Measurements from ENCODE around the gene OR2T8.

OR2T8 gene, protein sequence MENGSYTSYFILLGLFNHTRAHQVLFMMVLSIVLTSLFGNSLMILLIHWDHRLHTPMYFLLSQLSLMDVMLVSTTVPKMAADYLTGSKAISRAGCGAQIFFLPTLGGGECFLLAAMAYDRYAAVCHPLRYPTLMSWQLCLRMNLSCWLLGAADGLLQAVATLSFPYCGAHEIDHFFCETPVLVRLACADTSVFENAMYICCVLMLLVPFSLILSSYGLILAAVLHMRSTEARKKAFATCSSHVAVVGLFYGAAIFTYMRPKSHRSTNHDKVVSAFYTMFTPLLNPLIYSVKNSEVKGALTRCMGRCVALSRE

DNA sequence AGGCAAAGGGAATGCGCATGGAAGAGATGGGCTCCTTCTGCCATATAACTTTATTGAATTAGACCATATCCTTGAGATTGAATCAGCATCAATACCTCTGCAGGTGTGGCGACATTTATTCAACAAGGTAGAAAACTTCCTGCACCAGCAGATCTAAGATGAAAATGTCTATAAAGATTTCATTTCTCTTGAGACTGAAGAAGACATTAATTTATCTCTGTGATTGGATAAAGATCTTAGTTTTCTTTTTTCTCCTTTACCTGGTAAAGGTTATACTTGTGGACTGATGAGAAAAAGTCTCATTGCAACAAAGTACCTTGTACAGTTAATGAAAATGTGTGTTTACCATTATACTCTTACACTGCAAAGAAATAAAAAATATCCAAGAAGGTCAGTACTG, at the start of gene OR2T8:
TSS of gene OR2T8 (plus strand) at position 301 of the 400 bp plus-strand sequence. CDS start 766 bp downstream, outside the sequence.
- TF ChIP-seq, protein P1, sequence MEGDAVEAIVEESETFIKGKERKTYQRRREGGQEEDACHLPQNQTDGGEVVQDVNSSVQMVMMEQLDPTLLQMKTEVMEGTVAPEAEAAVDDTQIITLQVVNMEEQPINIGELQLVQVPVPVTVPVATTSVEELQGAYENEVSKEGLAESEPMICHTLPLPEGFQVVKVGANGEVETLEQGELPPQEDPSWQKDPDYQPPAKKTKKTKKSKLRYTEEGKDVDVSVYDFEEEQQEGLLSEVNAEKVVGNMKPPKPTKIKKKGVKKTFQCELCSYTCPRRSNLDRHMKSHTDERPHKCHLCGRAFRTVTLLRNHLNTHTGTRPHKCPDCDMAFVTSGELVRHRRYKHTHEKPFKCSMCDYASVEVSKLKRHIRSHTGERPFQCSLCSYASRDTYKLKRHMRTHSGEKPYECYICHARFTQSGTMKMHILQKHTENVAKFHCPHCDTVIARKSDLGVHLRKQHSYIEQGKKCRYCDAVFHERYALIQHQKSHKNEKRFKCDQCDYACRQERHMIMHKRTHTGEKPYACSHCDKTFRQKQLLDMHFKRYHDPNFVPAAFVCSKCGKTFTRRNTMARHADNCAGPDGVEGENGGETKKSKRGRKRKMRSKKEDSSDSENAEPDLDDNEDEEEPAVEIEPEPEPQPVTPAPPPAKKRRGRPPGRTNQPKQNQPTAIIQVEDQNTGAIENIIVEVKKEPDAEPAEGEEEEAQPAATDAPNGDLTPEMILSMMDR (IDR thresholded peaks at IDR 0.05): no peak

DNA sequence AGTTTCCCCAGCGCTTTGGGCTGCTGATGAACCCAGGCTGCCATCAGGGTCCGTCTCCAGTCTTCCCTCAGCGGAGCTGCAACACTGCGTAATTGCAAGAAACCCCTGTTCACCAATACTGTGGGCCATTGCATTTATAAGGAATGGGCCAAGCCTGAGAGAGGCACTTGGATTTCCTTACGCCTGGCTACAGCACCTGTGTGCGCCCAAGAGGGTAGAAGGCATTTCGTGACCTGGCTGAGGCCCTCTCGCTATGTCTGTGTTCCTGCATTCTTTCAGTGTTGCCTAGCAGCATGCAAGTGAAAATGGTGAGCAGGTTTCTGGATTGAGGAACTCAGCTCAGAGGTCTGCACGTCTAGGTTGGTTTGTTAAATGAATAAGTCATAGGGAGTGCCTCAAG, 36.7 kb upstream of the OR2T8 start:
- TF ChIP-seq, protein P1 (IDR thresholded peaks at IDR 0.05): no peak

DNA sequence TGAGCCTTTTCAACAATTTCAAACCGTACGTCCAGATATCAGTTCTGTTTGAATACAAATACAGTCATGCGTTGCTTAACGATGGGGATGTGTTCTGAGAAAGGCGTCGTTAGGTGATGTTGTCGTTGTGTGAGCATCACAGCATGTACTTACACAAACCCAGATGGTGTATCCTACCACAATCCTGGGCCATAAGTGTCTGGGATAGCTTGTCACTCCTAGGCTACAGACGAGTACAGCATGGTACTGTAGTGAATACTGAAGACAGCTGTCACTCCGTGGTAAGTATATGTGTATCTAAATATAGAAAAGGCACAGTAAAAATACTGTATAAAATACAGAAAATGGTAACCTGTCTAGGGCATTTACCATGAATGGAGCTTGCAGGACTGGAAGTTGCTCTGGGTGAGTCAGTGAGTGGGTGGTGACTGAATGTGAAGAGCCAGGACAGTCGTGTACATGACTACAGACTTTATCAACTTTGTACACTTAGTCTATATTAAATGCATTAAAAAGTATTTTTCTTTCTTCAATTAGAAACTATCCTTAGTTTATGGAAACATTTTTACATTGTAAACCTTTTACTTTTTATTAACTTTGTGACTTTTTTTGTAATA, 35.1 kb upstream of the OR2T8 start:
- TF ChIP-seq, protein P1 (IDR thresholded peaks at IDR 0.05): no peak

DNA sequence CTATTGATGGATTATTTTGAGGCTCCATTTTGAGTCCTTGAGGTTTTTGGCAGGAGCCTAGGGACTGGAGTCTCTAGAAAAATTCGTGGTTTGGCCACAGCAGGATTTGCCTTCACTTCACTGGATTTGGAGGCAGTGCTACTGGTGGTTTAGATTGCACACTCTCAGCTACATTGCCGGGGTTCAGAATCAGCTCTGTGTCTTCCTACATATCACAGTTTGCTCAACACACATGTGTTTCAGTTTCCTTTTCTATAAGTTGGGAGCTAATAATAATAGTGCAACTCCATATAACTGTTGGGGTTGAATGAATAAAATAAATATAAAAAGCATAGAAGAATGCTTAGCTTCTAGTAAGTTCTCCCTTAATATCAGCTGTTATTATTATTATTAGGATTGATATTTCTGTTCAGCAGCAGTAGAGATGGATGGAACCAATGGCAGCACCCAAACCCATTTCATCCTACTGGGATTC, 24.9 kb upstream of the OR2T8 start, which contains the start of gene OR2W3:
TSS of gene OR2W3 (plus strand) at position 425 of the 475 bp plus-strand sequence. CDS start at position 425, 0 bp downstream.
- TF ChIP-seq, protein P1 (IDR thresholded peaks at IDR 0.05): no peak

DNA sequence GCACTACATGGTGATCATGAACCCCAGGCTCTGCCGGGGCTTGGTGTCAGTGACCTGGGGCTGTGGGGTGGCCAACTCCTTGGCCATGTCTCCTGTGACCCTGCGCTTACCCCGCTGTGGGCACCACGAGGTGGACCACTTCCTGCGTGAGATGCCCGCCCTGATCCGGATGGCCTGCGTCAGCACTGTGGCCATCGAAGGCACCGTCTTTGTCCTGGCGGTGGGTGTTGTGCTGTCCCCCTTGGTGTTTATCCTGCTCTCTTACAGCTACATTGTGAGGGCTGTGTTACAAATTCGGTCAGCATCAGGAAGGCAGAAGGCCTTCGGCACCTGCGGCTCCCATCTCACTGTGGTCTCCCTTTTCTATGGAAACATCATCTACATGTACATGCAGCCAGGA, 24.1 kb upstream of the OR2T8 start:
- TF ChIP-seq, protein P1 (IDR thresholded peaks at IDR 0.05): no peak

DNA sequence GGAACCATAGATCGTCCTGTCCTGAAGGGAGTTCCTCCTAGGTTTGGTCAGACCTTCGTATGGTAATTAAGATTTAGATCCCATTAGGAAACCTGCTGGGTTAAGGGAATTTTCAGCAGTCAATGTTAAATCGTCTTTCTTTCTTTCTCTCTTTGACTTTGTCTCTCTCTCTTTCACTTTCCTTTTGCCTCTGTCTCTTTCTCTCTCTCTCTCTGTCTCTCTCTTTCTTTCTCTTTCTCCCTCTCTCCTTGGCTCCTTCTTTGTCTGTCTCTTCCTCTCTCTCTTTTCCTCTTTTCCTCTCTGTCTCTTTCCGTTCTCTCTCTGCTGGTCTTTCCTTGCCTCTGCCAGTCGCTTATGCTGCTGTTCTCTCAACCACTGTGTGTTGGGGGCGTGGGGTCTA, 15.9 kb upstream of the OR2T8 start:
- TF ChIP-seq, protein P1 (IDR thresholded peaks at IDR 0.05): no peak

DNA sequence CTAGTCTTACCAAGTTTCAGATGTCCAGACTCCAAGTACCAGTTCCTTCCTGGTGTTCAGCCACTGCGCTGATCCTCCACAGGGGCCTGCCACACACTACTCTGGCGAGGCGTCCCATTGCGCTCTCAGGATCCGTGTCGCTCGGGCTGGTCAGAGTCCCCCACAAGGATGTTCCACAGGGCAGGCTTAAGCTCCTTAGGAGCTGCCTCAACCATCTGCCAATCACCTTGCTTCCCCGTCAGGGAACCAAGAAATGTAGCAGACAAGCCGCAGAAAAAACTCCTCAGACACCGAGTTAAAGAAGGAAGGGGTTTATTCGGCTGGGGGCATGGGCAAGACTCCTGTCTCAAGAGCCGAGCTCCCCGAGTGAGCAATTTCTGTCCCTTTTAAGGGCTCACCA, 14.9 kb upstream of the OR2T8 start:
- TF ChIP-seq, protein P1 (IDR thresholded peaks at IDR 0.05): no peak
